ENCODE results near the gene LARP4B. TPM values are rescaled to one million over a fixed set of nuclear protein-coding genes. Genes with fewer than 3 reads are reported as not detected.

Gene LARP4B
- total RNA-seq, 1 donor from 2014 or later: 31.1 TPM

DNA sequence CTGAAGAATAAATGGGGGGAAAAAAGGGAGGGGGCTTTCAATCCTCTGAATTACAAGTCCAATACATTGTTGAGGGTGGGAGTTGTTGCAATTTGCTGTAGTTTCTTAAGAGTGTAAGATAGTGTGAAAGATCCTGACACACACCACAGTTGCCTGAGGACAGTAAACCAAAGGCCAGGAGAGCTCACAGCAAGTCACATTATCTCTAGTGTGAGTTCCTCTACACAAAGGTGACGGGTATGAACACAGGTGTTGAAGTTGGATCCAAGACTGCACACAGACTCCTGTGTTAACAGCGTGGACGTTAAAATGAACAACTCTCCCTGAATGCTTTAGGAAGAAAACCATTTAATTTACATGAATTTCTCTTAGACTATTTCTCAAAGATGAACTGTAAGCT is 12.0 kb downstream of the LARP4B start:
- FAIRE-seq (no peak), DNase-seq (ENCODE audit: low read depth) (no peak)
- H3K4me3 ChIP-seq (ENCODE audit: low read depth, low read length): no peak overlapping the region
- H3K27me3 ChIP-seq (ENCODE audit: control insufficient read depth, insufficient read depth, low read length): no peaks in the 10 kb centered on the region
- peaks cover 6% of the 10 kb centered on the region for H3K36me3 ChIP-seq (ENCODE audit: control insufficient read depth, insufficient read depth, low read length)
- TF ChIP-seq, protein P1, sequence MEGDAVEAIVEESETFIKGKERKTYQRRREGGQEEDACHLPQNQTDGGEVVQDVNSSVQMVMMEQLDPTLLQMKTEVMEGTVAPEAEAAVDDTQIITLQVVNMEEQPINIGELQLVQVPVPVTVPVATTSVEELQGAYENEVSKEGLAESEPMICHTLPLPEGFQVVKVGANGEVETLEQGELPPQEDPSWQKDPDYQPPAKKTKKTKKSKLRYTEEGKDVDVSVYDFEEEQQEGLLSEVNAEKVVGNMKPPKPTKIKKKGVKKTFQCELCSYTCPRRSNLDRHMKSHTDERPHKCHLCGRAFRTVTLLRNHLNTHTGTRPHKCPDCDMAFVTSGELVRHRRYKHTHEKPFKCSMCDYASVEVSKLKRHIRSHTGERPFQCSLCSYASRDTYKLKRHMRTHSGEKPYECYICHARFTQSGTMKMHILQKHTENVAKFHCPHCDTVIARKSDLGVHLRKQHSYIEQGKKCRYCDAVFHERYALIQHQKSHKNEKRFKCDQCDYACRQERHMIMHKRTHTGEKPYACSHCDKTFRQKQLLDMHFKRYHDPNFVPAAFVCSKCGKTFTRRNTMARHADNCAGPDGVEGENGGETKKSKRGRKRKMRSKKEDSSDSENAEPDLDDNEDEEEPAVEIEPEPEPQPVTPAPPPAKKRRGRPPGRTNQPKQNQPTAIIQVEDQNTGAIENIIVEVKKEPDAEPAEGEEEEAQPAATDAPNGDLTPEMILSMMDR (IDR thresholded peaks at IDR 0.05; ENCODE audit: insufficient read depth, low read length, severe bottlenecking): no peak

DNA sequence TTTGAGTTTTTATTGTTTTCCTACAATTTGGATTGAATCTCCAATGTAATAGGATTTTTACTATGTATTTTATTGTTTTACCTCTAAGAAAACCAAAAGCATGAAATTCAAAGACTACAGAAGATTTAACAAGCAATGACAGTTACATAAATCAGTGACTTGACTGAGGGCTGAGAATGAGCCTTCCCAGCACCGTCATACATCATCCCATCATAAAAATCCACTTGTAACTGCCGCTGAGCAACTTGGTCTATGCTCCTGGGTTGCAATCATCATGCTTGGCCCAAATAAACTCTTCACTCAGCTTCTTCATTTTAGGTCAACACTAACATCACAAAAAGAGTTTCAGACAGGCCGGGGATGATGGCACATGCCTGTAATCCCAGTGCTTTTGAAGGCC is 13.5 kb downstream of the LARP4B start:
- no peak for DNase-seq (ENCODE audit: low read depth)
- Histone ChIP-seq H3K27me3 (ENCODE audit: control insufficient read depth, insufficient read depth, low read length) (no peaks in the 10 kb centered on the region), H3K4me3 (ENCODE audit: low read depth, low read length) (no peak overlapping the region), H3K36me3 (ENCODE audit: control insufficient read depth, insufficient read depth, low read length) (peaks cover 7% of the 10 kb centered on the region)
- FAIRE-seq: no peak
- TF ChIP-seq, protein P1 (IDR thresholded peaks at IDR 0.05; ENCODE audit: insufficient read depth, low read length, severe bottlenecking): no peak

DNA sequence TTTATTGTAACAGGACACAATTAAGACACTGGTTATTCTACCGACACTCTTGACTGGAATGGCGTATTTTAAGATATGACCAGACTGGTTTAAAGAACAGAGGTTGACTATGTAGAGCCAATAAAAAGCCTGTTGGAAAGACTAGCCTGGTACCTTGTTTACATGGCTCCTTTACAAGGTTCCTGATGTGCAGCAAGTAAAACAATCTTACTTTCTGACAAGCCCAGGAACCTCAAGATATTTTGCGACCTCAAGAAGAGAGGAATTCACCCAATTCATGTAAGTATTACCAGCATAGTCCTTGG is 14.1 kb downstream of the LARP4B start:
- Histone ChIP-seq H3K36me3 (ENCODE audit: control insufficient read depth, insufficient read depth, low read length) (peaks cover 7% of the 10 kb centered on the region), H3K27me3 (ENCODE audit: control insufficient read depth, insufficient read depth, low read length) (no peaks in the 10 kb centered on the region), H3K4me3 (ENCODE audit: low read depth, low read length) (no peak overlapping the region)
- DNase-seq (ENCODE audit: low read depth) (no peak), FAIRE-seq (no peak)
- TF ChIP-seq, protein P1 (IDR thresholded peaks at IDR 0.05; ENCODE audit: insufficient read depth, low read length, severe bottlenecking): no peak

DNA sequence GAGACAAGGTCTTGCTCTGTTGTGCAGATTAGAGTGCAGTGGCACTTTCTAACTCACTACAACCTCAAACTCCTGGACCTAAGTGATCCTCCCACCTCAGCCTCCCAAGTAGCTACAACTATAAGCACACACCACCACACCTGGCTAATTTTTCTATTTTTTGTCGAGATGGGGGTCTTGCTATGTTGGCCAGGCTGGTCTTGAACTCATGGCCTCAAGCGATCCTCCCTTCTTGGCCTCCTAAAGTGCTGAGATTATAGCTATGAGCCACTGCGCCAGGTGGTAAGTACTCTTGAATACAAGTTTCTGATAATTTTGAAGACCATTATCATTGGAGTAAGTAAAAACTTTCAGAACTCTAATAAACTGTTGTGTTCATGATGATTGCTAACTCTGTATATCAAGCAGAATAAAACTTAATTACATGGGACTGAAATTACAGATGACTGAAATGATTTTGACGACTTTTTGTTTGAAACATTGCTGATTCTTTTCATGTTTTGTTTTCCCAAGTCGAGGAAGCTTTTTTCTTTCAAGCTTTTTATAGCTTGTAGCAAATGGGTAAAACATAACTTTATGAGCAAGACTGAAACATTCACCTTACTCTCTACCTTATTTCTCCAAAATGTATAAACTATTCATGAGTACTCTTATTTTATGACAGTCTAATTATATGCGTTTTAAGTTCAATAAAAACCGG is 14.6 kb downstream of the LARP4B start:
- DNase-seq (ENCODE audit: low read depth) (no peak), FAIRE-seq (no peak)
- H3K4me3 ChIP-seq (ENCODE audit: low read depth, low read length): no peak overlapping the region
- H3K27me3 ChIP-seq (ENCODE audit: control insufficient read depth, insufficient read depth, low read length): no peaks in the 10 kb centered on the region
- H3K36me3 ChIP-seq (ENCODE audit: control insufficient read depth, insufficient read depth, low read length): peaks cover 7% of the 10 kb centered on the region
- TF ChIP-seq, protein P1 (IDR thresholded peaks at IDR 0.05; ENCODE audit: insufficient read depth, low read length, severe bottlenecking): no peak

DNA sequence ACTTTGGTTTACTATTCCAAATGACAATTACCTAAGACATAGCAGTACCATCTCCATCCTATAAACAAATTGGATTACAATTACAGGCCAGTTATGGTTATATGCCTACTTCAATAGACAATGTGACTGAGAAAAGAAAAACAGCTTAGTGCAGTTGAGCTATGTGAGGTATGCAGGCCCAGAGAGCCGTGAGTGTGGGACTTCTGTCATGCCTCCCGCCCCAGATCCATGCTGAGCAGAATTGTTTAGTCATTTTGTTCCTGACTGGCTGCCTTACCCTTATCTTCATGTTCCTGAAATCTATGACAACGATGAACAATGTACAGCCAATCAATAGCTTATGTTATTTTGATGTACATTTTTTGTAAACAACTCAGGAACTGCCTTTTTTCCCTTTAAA is 21.7 kb downstream of the LARP4B start:
- DNase-seq (ENCODE audit: low read depth): no peak
- no peak overlapping the region for H3K4me3 ChIP-seq (ENCODE audit: low read depth, low read length)
- TF ChIP-seq, protein P1 (IDR thresholded peaks at IDR 0.05; ENCODE audit: insufficient read depth, low read length, severe bottlenecking): no peak
- no peaks in the 10 kb centered on the region for H3K27me3 ChIP-seq (ENCODE audit: control insufficient read depth, insufficient read depth, low read length)
- H3K36me3 ChIP-seq (ENCODE audit: control insufficient read depth, insufficient read depth, low read length): peaks cover 17% of the 10 kb centered on the region
- FAIRE-seq: no peak

DNA sequence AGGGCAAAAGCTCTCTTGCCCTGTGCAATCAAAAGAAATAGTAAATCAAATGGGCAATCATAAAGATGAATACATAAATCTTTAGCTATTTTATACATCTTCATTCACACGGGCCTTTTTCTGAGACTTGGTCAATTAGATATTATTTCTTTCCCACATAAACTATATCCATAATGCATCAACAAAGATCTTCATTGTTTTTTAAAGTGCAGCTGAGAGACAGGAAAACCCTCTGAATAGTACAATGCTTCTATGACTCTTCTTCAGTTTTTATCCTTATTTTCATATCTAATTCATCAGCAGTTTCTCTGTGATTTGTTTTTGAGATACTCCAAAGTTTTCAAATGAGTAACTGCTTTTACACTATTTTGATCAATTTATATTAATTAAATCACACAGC is 25.5 kb downstream of the LARP4B start:
- Histone ChIP-seq H3K4me3 (ENCODE audit: low read depth, low read length) (no peak overlapping the region), H3K36me3 (ENCODE audit: control insufficient read depth, insufficient read depth, low read length) (peaks cover 15% of the 10 kb centered on the region), H3K27me3 (ENCODE audit: control insufficient read depth, insufficient read depth, low read length) (no peaks in the 10 kb centered on the region)
- TF ChIP-seq, protein P1 (IDR thresholded peaks at IDR 0.05; ENCODE audit: insufficient read depth, low read length, severe bottlenecking): no peak
- DNase-seq (ENCODE audit: low read depth) (no peak), FAIRE-seq (no peak)
